Measurements from ENCODE around the gene XRN1. TPM values are rescaled to one million over a fixed set of nuclear protein-coding genes. Genes with fewer than 3 reads are reported as not detected.
"Not testable (repeated sequence)": the region's sequence is repeated elsewhere in the genome, so short reads cannot be mapped to it uniquely, and the experiment has no call there.

XRN1 gene
- polyA plus RNA-seq, 12 donors, result 17.2 to 30.3 (median 23.6) TPM; not detected in 1

DNA sequence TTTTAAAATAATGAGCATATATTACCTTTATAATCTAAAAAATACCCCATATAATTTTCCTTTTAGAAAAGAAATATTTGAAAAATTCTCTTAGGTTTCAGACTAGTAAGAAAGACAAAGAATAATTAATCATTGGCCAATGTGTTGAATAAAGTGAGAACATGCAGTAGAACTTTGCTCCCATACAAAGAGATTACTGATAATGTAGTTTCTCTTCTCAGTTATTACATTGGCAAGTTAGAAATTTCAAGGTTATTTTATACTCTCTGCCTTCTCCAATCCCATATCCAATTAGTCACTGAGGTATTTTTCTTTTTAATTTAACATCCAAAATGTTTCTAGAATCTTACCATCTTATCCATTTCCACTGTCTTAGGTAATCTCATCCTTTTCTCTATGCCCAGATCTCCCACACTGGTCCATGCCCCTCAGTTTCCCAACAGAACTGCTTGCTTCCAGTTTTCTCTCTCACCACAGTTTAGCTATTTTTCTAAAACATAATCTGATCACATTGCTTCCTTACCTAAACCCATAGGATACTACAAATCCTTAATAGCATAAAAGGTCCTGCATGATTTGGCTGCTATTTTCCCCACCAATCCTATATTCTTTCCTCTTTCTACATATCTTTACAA, 10.8 kb downstream of the XRN1 start:
- DNase-seq, result no peak

- no peak for DNase-seq
Observed at GRCh38 chr3:142434503-142434902, 13.3 kb downstream of the XRN1 start.

- DNase-seq, result no peak
Observed at GRCh38 chr3:142433110-142433509, 14.7 kb downstream of the XRN1 start.

GRCh38 chr3:142429582-142429981, 18.3 kb downstream of the XRN1 start:
- no peak for DNase-seq

DNA sequence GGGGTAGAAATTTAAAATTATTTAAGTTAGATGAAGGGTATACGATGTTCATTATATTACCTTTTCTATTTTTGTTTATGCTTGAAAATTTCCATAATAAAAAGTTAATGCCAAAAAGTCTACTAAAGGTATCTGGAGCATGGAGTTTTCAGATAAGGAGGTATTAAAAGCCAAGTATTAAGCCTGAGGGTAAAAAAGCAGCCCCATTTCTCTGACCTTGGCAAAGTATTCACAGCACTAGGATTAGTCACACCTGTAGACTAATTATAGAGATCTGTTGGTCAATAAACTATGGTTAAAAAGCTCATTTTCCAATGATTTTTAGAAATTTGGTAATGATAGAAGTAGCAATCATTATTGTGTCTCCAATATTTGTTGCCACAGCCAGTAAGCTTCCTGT, 23.1 kb downstream of the XRN1 start:
- DNase-seq, result no peak

DNA sequence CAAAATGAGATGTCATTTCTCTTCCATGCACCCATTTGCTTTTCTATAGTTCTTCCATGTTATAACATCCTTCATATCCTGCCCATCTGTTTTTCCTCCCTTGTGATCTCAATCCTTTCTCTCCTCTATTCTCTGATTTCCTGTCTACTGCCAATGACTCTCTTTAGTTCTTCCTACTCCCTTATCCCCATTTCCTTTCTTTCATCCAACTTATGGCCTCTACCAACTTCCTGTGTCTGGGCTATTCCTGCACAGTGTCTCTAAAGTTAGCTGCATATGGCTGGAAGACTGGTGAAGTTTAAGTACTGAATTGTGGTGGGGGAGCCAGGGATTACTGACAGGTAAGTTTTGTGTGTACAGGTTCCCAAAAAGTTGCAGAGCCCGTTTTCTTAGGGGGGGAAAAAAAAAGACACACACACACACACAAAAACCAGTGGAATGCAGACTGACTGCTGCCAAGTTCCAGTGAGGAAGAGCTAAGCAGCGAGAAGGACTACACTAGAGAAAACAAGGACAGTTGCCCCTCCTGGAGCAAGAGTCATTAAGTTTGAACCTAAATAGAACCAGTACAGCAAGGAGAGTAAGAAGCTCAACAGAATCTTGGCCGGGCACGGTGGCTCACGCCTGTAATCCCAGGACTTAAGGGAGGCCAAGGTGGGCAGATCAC, 28.8 kb downstream of the XRN1 start:
- DNase-seq, result no peak

DNA sequence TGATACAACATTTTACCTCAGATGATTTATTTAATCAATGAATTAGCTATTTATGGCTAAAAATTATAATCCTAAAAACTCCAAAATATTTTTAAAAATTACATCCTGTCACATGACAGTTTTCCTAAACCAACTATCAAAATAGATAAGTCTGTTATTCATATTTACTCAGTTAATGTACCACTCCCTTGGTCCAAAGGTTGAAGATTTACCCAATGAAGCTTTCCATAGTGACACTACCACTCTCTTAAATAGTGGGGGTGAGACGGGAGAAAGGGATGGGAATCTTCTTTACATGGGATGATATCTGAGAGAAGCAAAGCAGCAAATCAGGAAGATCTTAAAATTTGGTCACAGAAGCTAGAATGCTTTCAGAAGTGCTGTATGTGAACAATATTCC, 30.5 kb downstream of the XRN1 start:
- DNase-seq, result no peak

DNA sequence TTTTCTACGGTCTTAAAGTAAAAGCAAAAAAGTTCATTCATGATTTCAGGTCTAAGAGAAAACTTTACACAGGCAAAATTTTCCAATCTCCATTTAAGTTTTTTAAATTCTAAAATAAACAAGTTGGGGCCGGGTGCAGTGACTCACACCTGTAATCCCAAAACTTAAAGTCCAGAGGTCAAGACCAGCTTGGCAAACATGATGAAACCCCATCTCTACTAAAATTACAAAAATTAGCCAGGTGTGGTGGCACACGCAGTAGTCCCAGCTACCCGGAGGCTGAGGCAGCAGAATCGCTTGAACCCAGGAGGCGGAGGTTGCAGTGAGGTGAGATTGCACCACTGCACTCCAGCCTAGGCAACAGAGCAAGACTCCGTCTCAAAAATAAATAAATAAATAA, 47.3 kb downstream of the XRN1 start:
- DNase-seq, result not testable (repeated sequence)

GRCh38 chr3:142394921-142395622, 52.8 kb downstream of the XRN1 start:
- no peak for DNase-seq

GRCh38 chr3:142385078-142385477, 62.8 kb downstream of the XRN1 start:
- DNase-seq, result no peak

DNA sequence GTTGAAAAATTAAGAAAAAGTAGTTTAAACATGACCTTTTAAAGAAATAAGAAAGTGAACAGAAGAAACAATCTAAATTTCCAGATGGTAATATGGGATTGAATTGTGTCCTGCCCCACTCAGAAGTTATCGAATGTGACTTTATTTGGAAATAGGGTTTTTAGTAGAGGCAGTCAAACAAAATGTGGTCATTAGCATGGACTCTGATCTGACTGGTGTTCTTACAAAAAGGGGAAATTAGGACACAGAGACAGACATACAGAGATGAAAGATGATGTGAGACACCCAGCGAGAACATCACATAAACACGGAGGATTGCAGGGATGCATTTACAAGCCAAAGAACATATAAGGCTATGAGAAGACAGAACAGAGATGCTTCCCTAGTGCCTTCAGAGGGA, 73.2 kb downstream of the XRN1 start:
- no peak for DNase-seq

DNA sequence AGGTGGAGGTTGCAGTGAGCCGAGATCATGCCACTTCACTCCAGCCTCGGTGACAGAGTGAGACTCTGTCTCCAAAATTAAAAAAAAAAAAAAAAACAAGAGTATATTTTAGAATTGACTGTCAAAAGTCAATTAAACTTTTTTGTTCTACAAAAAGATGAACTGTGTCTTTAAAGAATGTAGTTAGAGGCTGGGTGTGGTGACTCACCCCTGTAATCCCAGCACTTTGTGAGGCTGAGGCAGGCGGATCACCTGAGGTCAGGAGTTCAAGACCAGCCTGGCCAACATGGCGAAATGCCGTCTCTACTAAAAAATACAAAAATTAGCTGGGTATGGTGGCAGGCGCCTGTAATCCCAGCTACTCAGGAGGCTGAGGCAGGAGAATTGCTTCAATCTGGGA, 78.3 kb downstream of the XRN1 start:
- DNase-seq, result not testable (repeated sequence)

GRCh38 chr3:142366434-142366833, 81.4 kb downstream of the XRN1 start:
- no peak for DNase-seq

DNA sequence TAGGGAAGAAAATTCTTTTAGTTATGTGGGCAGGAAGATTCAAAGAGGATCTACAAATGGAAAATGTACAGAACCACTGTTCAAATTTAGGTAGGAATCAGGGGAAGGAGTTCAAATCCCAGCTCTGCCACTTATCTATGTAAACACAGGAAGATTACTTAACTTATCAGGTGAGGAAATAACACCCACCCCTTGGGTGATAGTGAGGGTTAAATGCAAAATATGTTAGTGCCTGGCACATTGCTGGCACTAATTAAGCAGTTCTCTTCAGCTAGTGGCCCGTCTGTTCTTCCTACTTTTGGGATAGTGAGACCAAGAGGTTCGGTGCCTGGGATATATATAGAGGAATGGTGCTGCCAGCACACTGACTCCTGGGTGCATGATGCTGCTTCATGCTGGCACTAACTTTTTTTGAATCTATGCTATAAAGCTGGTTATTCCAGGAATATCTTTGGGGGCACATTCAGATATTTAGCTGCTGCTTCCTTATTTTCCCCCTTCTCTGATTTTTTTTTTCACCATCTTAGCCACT, 83.8 kb downstream of the XRN1 start:
- no peak for DNase-seq

DNA sequence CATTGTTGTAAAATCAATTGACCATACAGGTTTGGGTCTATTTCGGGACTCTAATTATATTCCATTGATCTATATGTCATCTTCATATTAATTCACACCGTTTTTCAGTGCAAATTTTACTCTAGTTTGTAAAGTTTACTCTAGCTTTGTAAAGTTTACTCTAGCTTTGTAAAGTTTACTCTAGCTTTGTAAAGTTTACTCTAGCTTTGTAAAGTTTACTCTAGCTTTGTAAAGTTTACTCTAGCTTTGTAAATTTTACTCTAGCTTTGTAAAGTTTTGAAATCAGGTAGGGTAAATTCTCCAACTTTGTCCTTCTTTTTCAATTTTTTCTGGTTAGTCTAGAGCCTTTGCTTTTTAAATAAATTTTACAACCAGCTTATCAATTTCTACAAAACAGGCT, 84.4 kb downstream of the XRN1 start:
- DNase-seq, result not testable (repeated sequence)

DNA sequence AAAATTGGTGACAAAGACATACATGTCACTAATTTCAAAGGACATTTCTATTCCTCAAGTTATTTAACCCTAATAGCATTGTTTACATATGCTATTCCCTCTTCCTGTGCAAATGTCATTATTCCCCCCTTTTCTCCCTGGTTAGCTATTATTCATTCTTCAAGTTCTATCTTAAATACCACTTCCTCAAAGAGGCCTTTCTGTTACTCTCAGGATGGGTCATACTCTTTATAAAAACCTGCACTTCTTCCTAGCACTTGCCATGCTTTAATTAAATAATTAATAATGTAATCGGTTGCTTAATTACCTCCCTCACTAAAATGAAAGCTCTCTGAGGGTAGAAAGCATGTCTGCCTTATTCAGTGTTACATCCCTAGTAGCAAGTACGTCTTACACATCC, 88.5 kb downstream of the XRN1 start:
- no peak for DNase-seq

GRCh38 chr3:142356818-142357217, 91.0 kb downstream of the XRN1 start:
- no peak for DNase-seq

- DNase-seq, result no peak
Observed at GRCh38 chr3:142355692-142356091, 92.1 kb downstream of the XRN1 start.

DNA sequence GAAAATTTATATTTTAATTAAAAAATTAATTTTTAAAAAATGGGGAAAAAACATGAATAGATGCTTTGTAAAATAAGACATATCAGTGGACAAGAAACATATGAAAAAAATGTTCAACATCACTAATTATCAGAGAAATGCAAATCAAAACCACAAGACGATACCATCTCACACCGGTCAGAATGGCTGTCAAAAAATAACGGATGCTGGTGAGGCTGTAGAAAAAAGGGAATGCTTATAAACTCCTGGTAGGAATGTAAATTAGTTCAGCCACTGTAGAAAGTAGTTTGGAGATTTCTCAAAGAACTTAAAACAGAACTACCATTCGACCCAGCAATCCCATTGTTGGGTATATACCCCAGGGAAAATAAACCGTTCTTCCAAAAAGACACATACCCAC, 93.8 kb downstream of the XRN1 start:
- no peak for DNase-seq

DNA sequence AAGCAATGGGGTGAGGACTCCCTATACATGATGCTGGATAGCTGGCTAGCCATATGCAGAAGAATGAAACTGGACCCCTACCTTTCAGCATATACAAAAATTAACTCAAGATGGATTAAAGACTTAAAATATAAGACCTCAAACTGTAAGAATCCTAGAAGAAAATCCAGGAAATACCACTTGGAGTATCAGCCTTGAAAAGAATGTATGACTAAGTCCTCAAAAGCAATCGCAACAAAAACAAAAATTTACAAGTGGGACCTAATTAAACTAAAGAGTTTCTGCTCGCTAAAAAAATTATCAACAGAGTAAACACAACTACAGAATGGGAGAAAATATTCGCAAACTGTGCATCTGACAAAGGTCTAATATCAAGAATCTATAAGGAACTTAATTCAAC, 94.3 kb downstream of the XRN1 start:
- DNase-seq, result no peak

- DNase-seq, result not testable (repeated sequence)
Observed at GRCh38 chr3:142352698-142353097, 95.1 kb downstream of the XRN1 start.

- no peak for DNase-seq
Observed at GRCh38 chr3:142348460-142348859, 99.4 kb downstream of the XRN1 start.

- DNase-seq, result peak; percentile 7
Observed at GRCh38 chr3:142337994-142338393, 109.8 kb downstream of the XRN1 start.

All from muscle of arm (tissue), 12 donors.